Endothelial cell of umbilical vein (primary cell): ENCODE data around the gene ANAPC2. TPM values are rescaled to one million over a fixed set of nuclear protein-coding genes. Genes with fewer than 3 reads are reported as not detected.

Source experiments
- BruUV-seq: library from RNA; stranded (reverse); fragments of 400-500 nt; replicated peaks from 2 replicates; lab custom pipeline; 2021; lab: Mats Ljungman, UMichigan
- CTCF ChIA-PET: fragments of 300-600, 350-600 bp; sonication (Branson Sonifier 250); formaldehyde crosslinking; loops from one replicate; lab custom pipeline; 2021; ENCODE audit warnings: antibody characterized with exemption, inconsistent platforms; lab: Charles Lee
- POLR2A ChIA-PET: fragments of 300-600, 350-600 bp; sonication (Branson Sonifier 250); formaldehyde crosslinking; loops from one replicate; lab custom pipeline; 2021; ENCODE audit warnings: antibody characterized with exemption, inconsistent platforms; lab: Charles Lee
- DNase-seq: peaks from one replicate; pipeline ENCODE4 v3.0.0-alpha.2; 2011; ENCODE audit warnings: low read depth, low spot score
- FAIRE-seq: peaks from 2 replicates; lab custom pipeline; 2011; peaks lifted over from hg19 to GRCh38; lab: Jason Lieb, UNC
- H2AFZ ChIP-seq: 2 replicates; pipeline ENCODE4 v1.6.0; 2012; ENCODE audit warnings: low read depth, low read length, control low read depth, inconsistent platforms
- H3K27ac ChIP-seq: 2 replicates; pipeline ENCODE4 v1.5.1; 2011; ENCODE audit warnings: low read depth, mild to moderate bottlenecking, control low read depth, low read length, moderate library complexity; ENCODE audit not compliant: insufficient read depth
- H3K27me3 ChIP-seq, 2 experiments: 2 replicates each; pipeline versions ENCODE4 v1.6.0 to v1.6.1; 2011; ENCODE audit warnings: low read length in 2 of 2, mixed read lengths in 1 of 2; ENCODE audit not compliant: control insufficient read depth in 2 of 2, insufficient read depth in 2 of 2
- H3K36me3 ChIP-seq, 2 experiments: 2 replicates in 1 of 2; 3 replicates in 1 of 2; pipeline ENCODE4 v1.5.1; 2011; ENCODE audit warnings: low read length in 2 of 2, mild to moderate bottlenecking in 1 of 2, moderate library complexity in 1 of 2; ENCODE audit not compliant: control insufficient read depth in 2 of 2, insufficient read depth in 2 of 2; ENCODE audit errors: extremely low read depth in 1 of 2
- H3K4me1 ChIP-seq: 3 replicates; pipeline ENCODE4 v1.5.1; 2011; ENCODE audit warnings: mild to moderate bottlenecking, low read length; ENCODE audit not compliant: control insufficient read depth, insufficient read depth; ENCODE audit errors: extremely low read depth
- H3K4me2 ChIP-seq: 2 replicates; pipeline ENCODE4 v1.6.1; 2011; ENCODE audit warnings: low read length, control low read depth, mixed read lengths; ENCODE audit not compliant: insufficient read depth
- H3K4me3 ChIP-seq, 3 experiments: fragments of 200-600 bp in 1 of 3; sonication (generic), shearing (Covaris generic) in 1 of 3; replicated peaks in 1 of 3; 2 replicates each; pipeline ENCODE4 v1.5.1; 2011 to 2016; ENCODE audit warnings: control low read depth in 3 of 3, low read length in 3 of 3, mild to moderate bottlenecking in 2 of 3, inconsistent platforms in 1 of 3, low read depth in 1 of 3, moderate library complexity in 1 of 3; ENCODE audit not compliant: insufficient read depth in 1 of 3
- H3K79me2 ChIP-seq: 2 replicates; pipeline ENCODE4 v1.6.0; 2012; ENCODE audit warnings: low read length, inconsistent platforms; ENCODE audit not compliant: control insufficient read depth, insufficient read depth
- H3K9ac ChIP-seq: replicated peaks from 2 replicates; pipeline ENCODE3; 2011; ENCODE audit warnings: low read length, control low read depth; ENCODE audit not compliant: insufficient read depth; ENCODE audit errors: extremely low read depth
- H3K9me1 ChIP-seq: replicated peaks from 3 replicates; pipeline ENCODE4 v1.6.0; 2011; ENCODE audit warnings: mild to moderate bottlenecking, low read length; ENCODE audit not compliant: control insufficient read depth, insufficient read depth; ENCODE audit errors: extremely low read depth
- H3K9me3 ChIP-seq: replicated peaks from 2 replicates; pipeline ENCODE4 v1.5.1; 2012; ENCODE audit warnings: low read length, inconsistent platforms; ENCODE audit not compliant: control insufficient read depth, insufficient read depth
- H4K20me1 ChIP-seq: replicated peaks from 2 replicates; pipeline ENCODE3; 2011; ENCODE audit warnings: mild to moderate bottlenecking, low read length; ENCODE audit not compliant: control insufficient read depth, insufficient read depth; ENCODE audit errors: extremely low read depth
- CTCF ChIP-seq, 2 donors: IDR thresholded peaks; 1 replicate in 1 of 2; 2 replicates in 1 of 2; pipeline ENCODE4 v1.5.1; 2011; ENCODE audit warnings: low read length in 2 of 2, mild to moderate bottlenecking in 2 of 2, moderate library complexity in 2 of 2, control low read depth in 1 of 2, inconsistent platforms in 1 of 2, low read depth in 1 of 2; ENCODE audit not compliant: insufficient read depth in 1 of 2; ENCODE audit errors: extremely low read depth in 1 of 2
- EZH2 ChIP-seq: IDR thresholded peaks from 2 replicates; pipeline ENCODE4 v1.6.1; 2012; ENCODE audit warnings: borderline replicate concordance, low read depth, mild to moderate bottlenecking, moderate library complexity, low read length, inconsistent platforms; ENCODE audit not compliant: severe bottlenecking
- FOS ChIP-seq: IDR thresholded peaks from 2 replicates; pipeline ENCODE4 v1.6.1; 2011; ENCODE audit warnings: mild to moderate bottlenecking, low read length, moderate library complexity, borderline replicate concordance; ENCODE audit not compliant: insufficient read depth
- GATA2 ChIP-seq: IDR thresholded peaks from 2 replicates; pipeline ENCODE4 v1.7.0; 2011; ENCODE audit warnings: low read depth, mild to moderate bottlenecking, moderate library complexity, mixed read lengths, low read length; ENCODE audit not compliant: insufficient read length, insufficient read depth
- JUN ChIP-seq: IDR thresholded peaks from 2 replicates; pipeline ENCODE4 v1.6.1; 2011; ENCODE audit warnings: borderline replicate concordance, low read depth; ENCODE audit not compliant: insufficient read length, insufficient read depth
- MAX ChIP-seq: IDR thresholded peaks from 2 replicates; pipeline ENCODE4 v1.6.1; 2011; ENCODE audit not compliant: insufficient read depth, insufficient read length
- MYC ChIP-seq: IDR thresholded peaks from one replicate; pipeline ENCODE4 v1.6.1; 2011; ENCODE audit warnings: mild to moderate bottlenecking, low read depth, low read length
- POLR2A ChIP-seq: IDR thresholded peaks from 2 replicates; pipeline ENCODE4 v1.6.1; 2012; ENCODE audit warnings: low read depth, mild to moderate bottlenecking, control low read depth, low read length
- POLR2AphosphoS5 ChIP-seq: IDR thresholded peaks from 2 replicates; pipeline ENCODE4 v1.6.1; 2012; ENCODE audit warnings: low read depth, mild to moderate bottlenecking, control low read depth, low read length, moderate library complexity; ENCODE audit not compliant: insufficient read depth
- dilution Hi-C: fragments of 300-500 bp; cut with MboI; formaldehyde crosslinking; loops from one replicate; pipeline ENCODE4 v1.15.0; 2019; ENCODE audit warnings: low sequenced_read_pairs; ENCODE audit not compliant: extremely low pct_ligation_motif_present
- intact Hi-C: fragments of 100-400 bp; cut with micrococcal nuclease; formaldehyde crosslinking; loops from one replicate; pipeline ENCODE4 v1.10.0; 2022
- polyA plus RNA-seq, 4 experiments: library from polyadenylated mRNA; depleted of rRNA in 3 of 4; stranded (reverse) in 3 of 4; unstranded in 1 of 4; fragments of >200 nt; gene quantifications; 2 replicates each; pipeline versions ENCODE4 v1.2.1 to v1.2.3, GENCODE V29; 2011 to 2012; ENCODE audit warnings: missing spikeins in 1 of 4
- total RNA-seq: library from RNA; stranded (reverse); gene quantifications from 2 replicates; pipeline ENCODE4 v1.2.3, GENCODE V29; 2021

The ANAPC2 gene
- total and polyA plus RNA-seq, 2 donors (not counting 3 experiments of a cell fraction or from before 2014, with no cell fraction given): 44.8 to 69.2 TPM

- Histone ChIP-seq H4K20me1 (no peaks in the 10 kb centered on the region), H3K4me2 (no peak overlapping the region), H3K9me3 (no peaks in the 10 kb centered on the region), H3K27me3 (no peaks in the 10 kb centered on the region), H3K4me3 (no peak overlapping the region), H3K9me1 (no peaks in the 10 kb centered on the region), H3K4me1 (no peaks in the 10 kb centered on the region), H3K9ac (no peak overlapping the region), H2AFZ (no peak overlapping the region), H3K36me3 (no peaks in the 10 kb centered on the region), H3K27ac (no peak overlapping the region), H3K79me2 (no peaks in the 10 kb centered on the region)
- dilution Hi-C loops: no loop called here
- POLR2A ChIA-PET: no interaction called here
- CTCF ChIA-PET: no interaction called here
- intact Hi-C loops: no loop called here
- no TSS peak for BruUV-seq
- no peak for FAIRE-seq
- TF ChIP-seq CTCF (IDR thresholded peaks at IDR 0.05; ENCODE audit: extremely low read depth in 1 of 2, insufficient read depth in 1 of 2, low read depth in 1 of 2, low read length in 2 of 2) (no peak), FOS (no peak), JUN (no peak), POLR2AphosphoS5 (no peak), EZH2 (no peak), MYC (no peak)
- DNase-seq: no peak
Observed at GRCh38 chr9:137232510-137232909, 44.1 kb upstream of the ANAPC2 start.

- dilution Hi-C loops (no loop called here), intact Hi-C loops (no loop called here)
- BruUV-seq: no TSS peak
Observed at GRCh38 chr9:137232101-137232500, 43.7 kb upstream of the ANAPC2 start.

More at GRCh38 chr9:137232101-137232500, 43.7 kb upstream of the ANAPC2 start:
- CTCF ChIA-PET: no interaction called here
- no peak overlapping the region for H3K4me2 ChIP-seq
- H3K79me2 ChIP-seq: no peaks in the 10 kb centered on the region
- H3K36me3 ChIP-seq: no peaks in the 10 kb centered on the region
- H4K20me1 ChIP-seq: no peaks in the 10 kb centered on the region
- DNase-seq (no peak), FAIRE-seq (no peak)
- no peaks in the 10 kb centered on the region for H3K27me3 ChIP-seq
- no peaks in the 10 kb centered on the region for H3K9me3 ChIP-seq
- H3K4me1 ChIP-seq: no peaks in the 10 kb centered on the region
- no peaks in the 10 kb centered on the region for H3K9me1 ChIP-seq
- POLR2A ChIA-PET: no interaction called here
- no peak overlapping the region for H3K27ac ChIP-seq
- no peak overlapping the region for H3K9ac ChIP-seq
- H3K4me3 ChIP-seq: no peak overlapping the region
- H2AFZ ChIP-seq: no peak overlapping the region
- TF ChIP-seq CTCF (IDR thresholded peaks at IDR 0.05; ENCODE audit: extremely low read depth in 1 of 2, insufficient read depth in 1 of 2, low read depth in 1 of 2, low read length in 2 of 2): no peak
- no peak for TF ChIP-seq EZH2
- TF ChIP-seq GATA2: no peak
- TF ChIP-seq MAX: no peak
- no peak for TF ChIP-seq POLR2A
- no peak for TF ChIP-seq MYC
- TF ChIP-seq JUN: no peak
- TF ChIP-seq POLR2AphosphoS5: no peak
- no peak for TF ChIP-seq FOS
